ENCODE results near the gene SART3.

DNA sequence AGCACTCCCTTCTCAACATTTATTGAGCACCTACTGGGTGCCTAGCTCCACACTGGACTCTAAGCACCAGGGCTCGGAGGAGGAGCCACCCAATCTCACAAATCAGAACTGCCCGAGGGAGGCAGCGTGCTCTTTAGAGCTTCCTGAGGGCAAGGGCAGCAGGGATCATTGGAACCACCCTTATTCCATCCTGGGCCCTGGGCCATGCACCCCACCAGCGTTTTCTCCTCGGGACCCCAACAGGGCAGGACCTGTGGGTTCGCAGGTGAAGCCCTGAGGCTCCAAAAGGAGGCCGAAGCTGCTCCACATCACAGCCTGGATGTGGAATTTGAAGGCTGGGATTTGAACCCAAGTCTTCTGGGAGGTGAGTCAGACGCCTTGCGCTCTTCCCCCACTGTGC lies 21.5 kb upstream of the SART3 start:
- TF ChIP-seq POLR2AphosphoS5 (IDR thresholded peaks at IDR 0.05) (no peak), POLR2A (IDR thresholded peaks at IDR 0.05) (no peak), EP300 (IDR thresholded peaks at IDR 0.05) (no peak)
- TF ChIP-seq, protein P1, sequence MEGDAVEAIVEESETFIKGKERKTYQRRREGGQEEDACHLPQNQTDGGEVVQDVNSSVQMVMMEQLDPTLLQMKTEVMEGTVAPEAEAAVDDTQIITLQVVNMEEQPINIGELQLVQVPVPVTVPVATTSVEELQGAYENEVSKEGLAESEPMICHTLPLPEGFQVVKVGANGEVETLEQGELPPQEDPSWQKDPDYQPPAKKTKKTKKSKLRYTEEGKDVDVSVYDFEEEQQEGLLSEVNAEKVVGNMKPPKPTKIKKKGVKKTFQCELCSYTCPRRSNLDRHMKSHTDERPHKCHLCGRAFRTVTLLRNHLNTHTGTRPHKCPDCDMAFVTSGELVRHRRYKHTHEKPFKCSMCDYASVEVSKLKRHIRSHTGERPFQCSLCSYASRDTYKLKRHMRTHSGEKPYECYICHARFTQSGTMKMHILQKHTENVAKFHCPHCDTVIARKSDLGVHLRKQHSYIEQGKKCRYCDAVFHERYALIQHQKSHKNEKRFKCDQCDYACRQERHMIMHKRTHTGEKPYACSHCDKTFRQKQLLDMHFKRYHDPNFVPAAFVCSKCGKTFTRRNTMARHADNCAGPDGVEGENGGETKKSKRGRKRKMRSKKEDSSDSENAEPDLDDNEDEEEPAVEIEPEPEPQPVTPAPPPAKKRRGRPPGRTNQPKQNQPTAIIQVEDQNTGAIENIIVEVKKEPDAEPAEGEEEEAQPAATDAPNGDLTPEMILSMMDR (IDR thresholded peaks at IDR 0.05) = no peak

Data from gastroesophageal sphincter (tissue), 3 donors.